Erythroblast (primary cell): ENCODE measurements around the gene CLSTN1.

Experiments
- GATA1 ChIP-seq: IDR thresholded peaks from 2 replicates; pipeline ENCODE4 v1.6.1; 2011; ENCODE audit warnings: low read depth, mild to moderate bottlenecking, control low read depth, low read length, moderate library complexity
- POLR2A ChIP-seq: IDR thresholded peaks from 2 replicates; pipeline ENCODE4 v1.6.1; 2011; ENCODE audit warnings: mild to moderate bottlenecking, low read length

DNA sequence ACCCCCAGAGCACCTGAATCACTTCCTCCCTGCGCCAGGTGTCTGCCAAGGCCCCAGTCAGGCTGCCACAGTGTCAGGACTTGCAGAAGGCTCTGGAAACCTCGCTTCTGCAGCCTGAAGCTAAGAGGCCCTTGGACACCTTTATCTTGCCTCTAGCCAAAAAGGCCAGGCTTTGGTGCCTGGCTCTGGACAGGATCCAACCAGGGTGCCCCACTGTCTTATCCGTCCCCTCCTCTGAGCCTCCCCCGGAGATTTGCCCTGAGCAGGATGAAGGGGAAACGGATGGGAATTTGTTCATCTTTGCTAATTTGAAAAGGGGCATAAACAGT, 12.8 kb upstream of the CLSTN1 start:
- TF ChIP-seq GATA1 (no peak), POLR2A (no peak)
